ENCODE measurements around the gene ZNF420. TPM values are rescaled to one million over a fixed set of nuclear protein-coding genes. Genes with fewer than 3 reads are reported as not detected.
A peak's percentile ranks its signal among the peaks of the same experiment; 100 is the strongest.
"Not testable (repeated sequence)": the region's sequence is repeated elsewhere in the genome, so short reads cannot be mapped to it uniquely, and the experiment has no call there.

Gene ZNF420
- total RNA-seq, 5 donors from 2014 or later (not counting 1 experiment from before 2014, with no cell fraction given): 9.5 to 28.2 (median 26.2) TPM

DNA sequence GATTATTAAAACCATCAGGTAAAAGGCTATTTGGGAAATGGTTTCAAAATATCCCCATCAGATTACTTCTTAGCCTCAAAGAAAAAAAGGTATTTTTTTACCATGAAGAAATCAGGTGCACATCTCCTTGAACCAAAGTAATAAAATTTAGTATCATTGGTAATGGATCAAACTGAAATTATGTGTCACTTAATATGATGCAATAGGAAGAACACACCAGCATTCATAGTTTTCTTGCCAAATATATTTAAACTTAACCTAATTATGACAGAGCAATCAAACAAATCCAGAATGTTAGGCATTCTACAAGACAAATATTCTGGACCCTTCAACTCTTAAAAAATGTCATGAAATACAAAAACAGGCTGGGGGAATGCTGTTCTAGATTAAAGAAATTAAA, 4.1 kb upstream of the ZNF420 start:
- Histone ChIP-seq H3K36me3 (ENCODE audit: control insufficient read depth in 2 of 2, extremely low read depth in 1 of 2, insufficient read depth in 1 of 2, low read length in 1 of 2) (no peaks in the 10 kb centered on the region), H3K27ac (ENCODE audit: low read length) (no peak overlapping the region), H3K9me3 (peaks cover 9% of the 10 kb centered on the region), H3K27me3 (replicated peaks in 1 of 2; ENCODE audit: control insufficient read depth in 2 of 2, extremely low read depth in 1 of 2, insufficient read depth in 2 of 2, low read length in 1 of 2) (no peaks in the 10 kb centered on the region), H3K4me3 (ENCODE audit: control insufficient read depth in 1 of 2, extremely low read depth in 1 of 2, low read length in 1 of 2) (no peak overlapping the region), H3K4me1 (ENCODE audit: control insufficient read depth in 1 of 2, extremely low read depth in 1 of 2, insufficient read depth in 2 of 2, low read length in 2 of 2) (peaks cover 2 to 10% of the 10 kb centered on the region in 2 experiments)
- ChIA-PET CTCF (no interaction called here), POLR2A (interaction anchor here in 1 of 2 donors (0.6 kb wide), 1 partner anchor 832 kb away, joined by 6 read pairs; no protein-coding TSS in a partner anchor)
- H3K27me3 Mint-ChIP-seq: no peaks in the 10 kb centered on the region
- ATAC-seq (replicated peaks in 1 of 4): no peak
- peaks cover 4 to 21% (median 19%) of the 10 kb centered on the region in 3 donors for H3K9me3 Mint-ChIP-seq
- no peak overlapping the region for H3K27ac Mint-ChIP-seq
- peaks cover 16 to 19% (median 18%) of the 10 kb centered on the region in 3 donors for H3K4me1 Mint-ChIP-seq
- peaks cover 13% of the 10 kb centered on the region for H3K36me3 Mint-ChIP-seq
- no peak overlapping the region for H3K4me3 Mint-ChIP-seq
- DNase-seq: no peak

DNA sequence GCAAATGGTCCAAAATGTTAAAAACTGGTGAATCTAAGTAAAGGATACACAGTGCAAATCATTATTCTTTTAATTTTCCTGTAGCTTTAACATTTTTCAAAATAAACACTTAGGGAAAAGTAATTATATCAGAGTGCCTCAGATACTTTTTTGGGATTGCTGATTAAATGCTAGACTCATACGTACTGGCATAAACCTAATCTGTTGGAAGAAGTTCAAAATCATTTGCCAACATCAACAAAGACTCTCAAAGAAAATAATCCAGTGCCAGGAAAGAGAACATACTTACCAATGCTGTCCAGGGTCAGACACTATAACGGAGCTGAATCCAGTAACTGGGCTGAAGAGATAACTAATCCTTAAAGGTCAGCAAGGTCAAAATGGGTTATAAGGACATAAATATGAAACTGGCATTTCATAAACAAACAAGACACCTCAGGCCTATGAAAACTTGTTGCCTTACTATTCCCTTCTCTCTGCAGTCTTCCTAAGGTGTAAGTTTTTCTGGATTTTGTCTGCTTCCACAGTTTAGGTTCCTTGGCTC, 3.3 kb upstream of the ZNF420 start:
- no peak overlapping the region for H3K4me3 Mint-ChIP-seq
- H3K27ac Mint-ChIP-seq: no peak overlapping the region
- no peak for ATAC-seq (replicated peaks in 1 of 4)
- H3K4me1 Mint-ChIP-seq: peaks cover 22 to 25% (median 24%) of the 10 kb centered on the region in 3 donors
- peaks cover 4 to 14% (median 13%) of the 10 kb centered on the region in 3 donors for H3K9me3 Mint-ChIP-seq
- WGBS (ENCODE audit: insufficient coverage): no CpG with 5 or more reads among the region's 2 CpGs
- H3K36me3 Mint-ChIP-seq: peaks cover 8% of the 10 kb centered on the region
- Histone ChIP-seq H3K27ac (ENCODE audit: low read length) (no peak overlapping the region), H3K4me3 (ENCODE audit: control insufficient read depth in 1 of 2, extremely low read depth in 1 of 2, low read length in 1 of 2) (no peak overlapping the region), H3K9me3 (peaks cover 5% of the 10 kb centered on the region), H3K27me3 (replicated peaks in 1 of 2; ENCODE audit: control insufficient read depth in 2 of 2, extremely low read depth in 1 of 2, insufficient read depth in 2 of 2, low read length in 1 of 2) (no peaks in the 10 kb centered on the region), H3K36me3 (ENCODE audit: control insufficient read depth in 2 of 2, extremely low read depth in 1 of 2, insufficient read depth in 1 of 2, low read length in 1 of 2) (no peaks in the 10 kb centered on the region), H3K4me1 (ENCODE audit: control insufficient read depth in 1 of 2, extremely low read depth in 1 of 2, insufficient read depth in 2 of 2, low read length in 2 of 2) (peaks cover 6 to 18% of the 10 kb centered on the region in 2 experiments)
- CTCF ChIA-PET: no interaction called here
- POLR2A ChIA-PET: no interaction called here
- no peak for DNase-seq
- no peaks in the 10 kb centered on the region for H3K27me3 Mint-ChIP-seq

DNA sequence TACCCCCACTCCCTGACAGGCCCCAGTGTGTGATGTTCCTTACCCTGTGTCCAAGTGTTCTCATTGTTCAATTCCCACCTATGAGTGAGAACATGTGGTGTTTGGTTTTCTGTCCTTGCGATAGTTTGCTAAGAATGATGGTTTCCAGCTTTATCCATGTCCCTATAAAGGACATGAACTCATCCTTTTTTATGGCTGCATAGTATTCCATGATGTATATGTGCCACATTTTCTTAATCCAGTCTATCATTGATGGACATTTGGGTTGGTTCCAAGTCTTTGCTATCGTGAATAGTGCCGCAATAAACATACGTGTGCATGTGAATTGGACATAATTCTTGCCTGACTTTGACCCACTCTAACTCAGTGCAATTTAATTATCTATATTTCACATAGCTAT, 1.7 kb upstream of the ZNF420 start:
- CTCF ChIA-PET; H3K27ac ChIP-seq (ENCODE audit: low read length); ATAC-seq (replicated peaks in 1 of 4); H3K27ac Mint-ChIP-seq; H3K27me3 Mint-ChIP-seq; H3K36me3 ChIP-seq (ENCODE audit: control insufficient read depth in 2 of 2, extremely low read depth in 1 of 2, insufficient read depth in 1 of 2, low read length in 1 of 2); H3K9me3 ChIP-seq; H3K27me3 ChIP-seq (replicated peaks in 1 of 2; ENCODE audit: control insufficient read depth in 2 of 2, extremely low read depth in 1 of 2, insufficient read depth in 2 of 2, low read length in 1 of 2); H3K4me3 ChIP-seq (ENCODE audit: control insufficient read depth in 1 of 2, extremely low read depth in 1 of 2, low read length in 1 of 2); DNase-seq; POLR2A ChIA-PET: not testable (repeated sequence)
- peaks cover 29 to 32% (median 32%) of the 10 kb centered on the region in 3 donors for H3K4me1 Mint-ChIP-seq
- H3K4me3 Mint-ChIP-seq: peak overlapping the region; percentile 12 to 99 (median 34)
- 100% methylated on average over 3 of the region's 4 CpGs for WGBS (ENCODE audit: insufficient coverage)
- peaks cover 16% of the 10 kb centered on the region for H3K36me3 Mint-ChIP-seq
- H3K9me3 Mint-ChIP-seq: peaks cover 0 to 12% (median 8%) of the 10 kb centered on the region in 3 donors
- H3K4me1 ChIP-seq (ENCODE audit: control insufficient read depth in 1 of 2, extremely low read depth in 1 of 2, insufficient read depth in 2 of 2, low read length in 2 of 2): peaks cover 6 to 18% of the 10 kb centered on the region in 2 experiments

DNA sequence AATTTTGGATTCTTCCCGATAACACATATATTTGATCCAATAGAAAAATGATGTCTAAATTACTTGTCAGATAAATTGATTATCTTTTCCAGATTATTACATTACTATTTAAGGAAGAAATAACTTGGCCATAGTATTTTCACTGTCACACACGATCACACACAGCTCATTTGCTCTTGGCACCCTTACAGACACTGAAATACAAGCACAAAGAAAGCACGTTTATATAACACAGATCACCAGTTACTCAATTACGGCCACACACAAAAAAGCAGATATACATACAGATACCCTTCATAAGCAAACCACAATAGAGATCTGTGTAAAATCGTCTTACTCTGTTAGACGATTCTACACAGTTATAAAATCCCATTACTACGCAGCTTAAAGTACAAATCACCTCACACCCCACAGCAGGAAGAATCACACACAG, 716 bp upstream of the ZNF420 start:
- Histone ChIP-seq H3K36me3 (ENCODE audit: control insufficient read depth in 2 of 2, extremely low read depth in 1 of 2, insufficient read depth in 1 of 2, low read length in 1 of 2) (peaks cover 0 to 2% of the 10 kb centered on the region in 2 donors), H3K27me3 (replicated peaks in 1 of 2; ENCODE audit: control insufficient read depth in 2 of 2, extremely low read depth in 1 of 2, insufficient read depth in 2 of 2, low read length in 1 of 2) (no peaks in the 10 kb centered on the region), H3K9me3 (peaks cover 1% of the 10 kb centered on the region), H3K4me3 (ENCODE audit: control insufficient read depth in 1 of 2, extremely low read depth in 1 of 2, low read length in 1 of 2) (peak overlapping the region; percentile 76 to 97), H3K4me1 (ENCODE audit: control insufficient read depth in 1 of 2, extremely low read depth in 1 of 2, insufficient read depth in 2 of 2, low read length in 2 of 2) (peaks cover 6 to 18% of the 10 kb centered on the region in 2 experiments), H3K27ac (ENCODE audit: low read length) (peak overlapping the region; percentile 64)
- peaks cover 22% of the 10 kb centered on the region for H3K36me3 Mint-ChIP-seq
- POLR2A ChIA-PET: no interaction called here
- H3K27ac Mint-ChIP-seq: peak overlapping the region; percentile 95 to 98
- ATAC-seq (replicated peaks in 1 of 4) (no peak), DNase-seq (no peak)
- peak overlapping the region; percentile 89 to 99 (median 96) for H3K4me3 Mint-ChIP-seq
- peaks cover 4 to 13% (median 10%) of the 10 kb centered on the region in 3 donors for H3K9me3 Mint-ChIP-seq
- 9% methylated on average over 6 of the region's 7 CpGs for WGBS (ENCODE audit: insufficient coverage)
- no peaks in the 10 kb centered on the region for H3K27me3 Mint-ChIP-seq
- CTCF ChIA-PET: interaction anchor here in 1 of 2 donors (0.9 to 1.1 kb wide), 4 partner anchors 104 to 293 kb away, joined by 3 to 4 read pairs (median 3); partner anchors contain the start of gene ZNF527
- peaks cover 32 to 34% (median 33%) of the 10 kb centered on the region in 3 donors for H3K4me1 Mint-ChIP-seq

DNA sequence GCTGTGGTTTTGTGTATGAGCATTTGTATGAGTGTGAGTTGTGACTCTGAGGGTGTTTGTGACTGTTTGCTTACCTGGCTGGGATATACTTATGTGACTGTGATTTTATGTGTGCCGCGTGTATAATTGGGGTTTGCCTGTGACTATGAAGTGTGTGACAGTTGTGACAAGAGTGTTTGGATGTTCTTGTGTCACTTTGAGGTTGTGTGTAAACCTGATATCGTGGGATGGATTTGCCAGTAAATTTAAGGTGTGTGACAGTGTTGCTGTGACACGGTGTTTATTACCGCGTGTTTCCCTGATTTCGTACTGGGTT, 442 bp downstream of the ZNF420 start:
- Histone ChIP-seq H3K9me3 (peaks cover 3% of the 10 kb centered on the region), H3K36me3 (ENCODE audit: control insufficient read depth in 2 of 2, extremely low read depth in 1 of 2, insufficient read depth in 1 of 2, low read length in 1 of 2) (peaks cover 0 to 5% of the 10 kb centered on the region in 2 donors), H3K4me3 (ENCODE audit: control insufficient read depth in 1 of 2, extremely low read depth in 1 of 2, low read length in 1 of 2) (peak overlapping the region; percentile 76 to 97), H3K4me1 (ENCODE audit: control insufficient read depth in 1 of 2, extremely low read depth in 1 of 2, insufficient read depth in 2 of 2, low read length in 2 of 2) (peaks cover 6 to 18% of the 10 kb centered on the region in 2 experiments), H3K27me3 (replicated peaks in 1 of 2; ENCODE audit: control insufficient read depth in 2 of 2, extremely low read depth in 1 of 2, insufficient read depth in 2 of 2, low read length in 1 of 2) (no peaks in the 10 kb centered on the region), H3K27ac (ENCODE audit: low read length) (peak overlapping the region; percentile 64)
- ChIA-PET CTCF (no interaction called here), POLR2A (interaction anchor here in 1 of 2 donors (0.6 to 0.7 kb wide), 2 partner anchors 130 to 136 kb away, joined by 3 to 4 read pairs; no protein-coding TSS in a partner anchor)
- DNase-seq (no peak), ATAC-seq (replicated peaks in 1 of 4) (peak in 1 of 4 experiments; percentile 1)
- Mint-ChIP-seq H3K4me3 (peak overlapping the region; percentile 89 to 99 (median 96)), H3K9me3 (peaks cover 4 to 17% (median 14%) of the 10 kb centered on the region in 3 donors), H3K27me3 (no peaks in the 10 kb centered on the region), H3K27ac (peak overlapping the region; percentile 95 to 98), H3K36me3 (peaks cover 31% of the 10 kb centered on the region), H3K4me1 (peaks cover 32 to 34% (median 33%) of the 10 kb centered on the region in 3 donors)
- WGBS (ENCODE audit: insufficient coverage): 0% methylated on average over 7 of the region's 7 CpGs

DNA sequence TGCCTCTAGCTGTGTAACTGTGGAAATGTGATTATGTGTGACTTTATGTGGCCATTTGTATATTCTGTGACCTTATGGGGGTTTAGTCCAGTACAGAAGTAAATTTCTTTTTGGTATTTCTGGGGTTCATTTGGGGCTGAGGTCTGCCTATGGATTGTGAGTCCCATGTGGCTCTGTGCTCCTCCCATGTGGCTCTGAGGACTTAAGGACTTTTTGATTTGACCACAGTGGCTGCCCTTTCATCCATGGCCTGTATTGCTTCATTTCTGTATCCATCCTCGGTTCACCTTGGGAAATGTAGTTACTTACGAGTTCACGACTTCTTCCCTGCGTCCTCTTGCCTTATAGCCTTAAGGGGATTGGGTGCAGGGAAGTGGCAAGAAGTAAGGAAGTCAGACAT, 1.0 kb downstream of the ZNF420 start:
- Histone ChIP-seq H3K27ac (ENCODE audit: low read length) (no peak overlapping the region), H3K36me3 (ENCODE audit: control insufficient read depth in 2 of 2, extremely low read depth in 1 of 2, insufficient read depth in 1 of 2, low read length in 1 of 2) (peaks cover 0 to 5% of the 10 kb centered on the region in 2 donors), H3K4me3 (ENCODE audit: control insufficient read depth in 1 of 2, extremely low read depth in 1 of 2, low read length in 1 of 2) (peak overlapping the region; percentile 76 to 97), H3K9me3 (peaks cover 3% of the 10 kb centered on the region), H3K27me3 (replicated peaks in 1 of 2; ENCODE audit: control insufficient read depth in 2 of 2, extremely low read depth in 1 of 2, insufficient read depth in 2 of 2, low read length in 1 of 2) (no peaks in the 10 kb centered on the region), H3K4me1 (ENCODE audit: control insufficient read depth in 1 of 2, extremely low read depth in 1 of 2, insufficient read depth in 2 of 2, low read length in 2 of 2) (peaks cover 6 to 18% of the 10 kb centered on the region in 2 experiments)
- CTCF ChIA-PET: no interaction called here
- ATAC-seq (replicated peaks in 1 of 4) (no peak), DNase-seq (no peak)
- Mint-ChIP-seq H3K4me3 (peak overlapping the region; percentile 89 to 99 (median 96)), H3K27ac (no peak overlapping the region), H3K4me1 (peaks cover 32 to 34% (median 33%) of the 10 kb centered on the region in 3 donors), H3K36me3 (peaks cover 31% of the 10 kb centered on the region), H3K27me3 (no peaks in the 10 kb centered on the region), H3K9me3 (peaks cover 4 to 18% (median 14%) of the 10 kb centered on the region in 3 donors)
- POLR2A ChIA-PET: no interaction called here
- WGBS (ENCODE audit: insufficient coverage): 95% methylated on average over 4 of the region's 4 CpGs

Data from T-cell (primary cell).